PFSK-1 (cell line): ENCODE measurements around the gene RBM20.

Experiments used
- FOXP2 ChIP-seq: optimal IDR thresholded peaks from 2 replicates; pipeline ENCODE3; 2011; ENCODE audit warnings: borderline replicate concordance, control low read depth, inconsistent platforms; ENCODE audit not compliant: insufficient read depth; ENCODE audit errors: extremely low read length, extremely low read depth
- POLR2AphosphoS5 ChIP-seq: IDR thresholded peaks from 2 replicates; pipeline ENCODE4 v1.6.1; 2012; ENCODE audit warnings: low read depth, mild to moderate bottlenecking, control low read depth, low read length, moderate library complexity
- REST ChIP-seq, 2 experiments: IDR thresholded peaks; 2 replicates each; pipeline versions ENCODE4 v1.6.1 to v1.8.0; 2011 to 2012; ENCODE audit warnings: low read depth in 2 of 2, low read length in 2 of 2, control low read depth in 1 of 2, inconsistent platforms in 1 of 2, mild to moderate bottlenecking in 1 of 2, moderate library complexity in 1 of 2; ENCODE audit not compliant: insufficient read depth in 1 of 2
- SIN3A ChIP-seq: IDR thresholded peaks from 2 replicates; pipeline ENCODE4 v1.6.1; 2012; ENCODE audit warnings: mild to moderate bottlenecking, low read length, moderate library complexity, borderline replicate concordance; ENCODE audit not compliant: insufficient read depth
- TAF1 ChIP-seq: IDR thresholded peaks from 2 replicates; pipeline ENCODE4 v1.6.1; 2012; ENCODE audit warnings: low read length, control low read depth, borderline replicate concordance; ENCODE audit not compliant: insufficient read depth

Gene RBM20

GRCh38 chr10:110616493-110617033 is 27.6 kb upstream of the RBM20 start:
- no peak for TF ChIP-seq SIN3A
- no peak for TF ChIP-seq TAF1
- no peak for TF ChIP-seq POLR2AphosphoS5
- no peak for TF ChIP-seq FOXP2
- TF ChIP-seq REST (IDR thresholded peaks at IDR 0.05; ENCODE audit: insufficient read depth in 1 of 2, low read depth in 2 of 2, low read length in 2 of 2) = no peak

- no peak for TF ChIP-seq REST (IDR thresholded peaks at IDR 0.05; ENCODE audit: insufficient read depth in 1 of 2, low read depth in 2 of 2, low read length in 2 of 2)
- TF ChIP-seq POLR2AphosphoS5 = no peak
- TF ChIP-seq SIN3A = no peak
- no peak for TF ChIP-seq FOXP2
- TF ChIP-seq TAF1 = no peak
Measured at GRCh38 chr10:110617425-110618229, 26.5 kb upstream of the RBM20 start.

GRCh38 chr10:110618230-110618610 is 25.9 kb upstream of the RBM20 start:
- TF ChIP-seq SIN3A (no peak), FOXP2 (no peak), REST (IDR thresholded peaks at IDR 0.05; ENCODE audit: insufficient read depth in 1 of 2, low read depth in 2 of 2, low read length in 2 of 2) (no peak), TAF1 (no peak), POLR2AphosphoS5 (no peak)

- TF ChIP-seq SIN3A = no peak
- TF ChIP-seq FOXP2 = no peak
- TF ChIP-seq TAF1 = no peak
Measured at GRCh38 chr10:110619514-110620397, 24.4 kb upstream of the RBM20 start.

- TF ChIP-seq POLR2AphosphoS5 (no peak), REST (IDR thresholded peaks at IDR 0.05; ENCODE audit: insufficient read depth in 1 of 2, low read depth in 2 of 2, low read length in 2 of 2) (no peak), SIN3A (no peak), FOXP2 (no peak), TAF1 (no peak)
Measured at GRCh38 chr10:110620398-110620719, 23.8 kb upstream of the RBM20 start.
